AG04449 (cell line): ENCODE data around the gene KLHL21.

Experiments
- CTCF ChIA-PET: fragments of 350-600 bp; formaldehyde crosslinking; extraction: SDS; loops from one replicate; lab custom pipeline; 2021; ENCODE audit warnings: antibody characterized with exemption; lab: Yijun Ruan, JAX
- POLR2A ChIA-PET: fragments of 400-600, 350-600 bp; formaldehyde crosslinking; extraction: SDS; loops from one replicate; lab custom pipeline; 2020; ENCODE audit warnings: antibody characterized with exemption, inconsistent platforms; lab: Yijun Ruan, JAX
- DNase-seq: peaks from one replicate; pipeline ENCODE4 v3.0.0-alpha.2; 2010; ENCODE audit warnings: low read depth, low spot score
- H3K4me3 ChIP-seq: 2 replicates; pipeline ENCODE4 v1.5.1; 2011; ENCODE audit warnings: low read depth, mild to moderate bottlenecking, control low read depth, low read length
- TF ChIP-seq, protein P1 (sequence below): IDR thresholded peaks from one replicate; pipeline ENCODE4 v1.5.1; 2011; ENCODE audit warnings: mild to moderate bottlenecking, moderate library complexity, low read length, control low read depth, inconsistent platforms; ENCODE audit not compliant: insufficient read depth; ENCODE audit errors: missing control alignments

The KLHL21 gene

DNA sequence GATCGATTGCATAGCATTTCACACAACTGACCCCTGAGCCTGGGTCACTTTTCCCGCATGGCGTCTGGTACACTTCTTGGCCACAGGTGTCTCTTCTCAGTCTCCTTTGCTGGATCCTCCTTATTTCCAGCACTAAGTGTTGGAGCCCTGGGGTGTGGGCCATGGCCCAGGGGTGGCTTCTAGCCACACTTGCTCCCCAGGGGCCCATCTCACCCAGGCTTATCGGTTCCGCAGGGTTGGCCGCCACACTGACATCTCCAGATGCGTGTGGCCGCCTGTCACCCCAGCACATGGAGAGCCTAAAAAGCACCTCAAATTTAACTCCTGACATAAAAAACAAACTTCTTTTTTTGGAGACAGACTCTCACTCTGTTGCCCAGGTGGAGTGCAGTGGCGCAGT is 24.4 kb upstream of the KLHL21 start:
- TF ChIP-seq, protein P1, sequence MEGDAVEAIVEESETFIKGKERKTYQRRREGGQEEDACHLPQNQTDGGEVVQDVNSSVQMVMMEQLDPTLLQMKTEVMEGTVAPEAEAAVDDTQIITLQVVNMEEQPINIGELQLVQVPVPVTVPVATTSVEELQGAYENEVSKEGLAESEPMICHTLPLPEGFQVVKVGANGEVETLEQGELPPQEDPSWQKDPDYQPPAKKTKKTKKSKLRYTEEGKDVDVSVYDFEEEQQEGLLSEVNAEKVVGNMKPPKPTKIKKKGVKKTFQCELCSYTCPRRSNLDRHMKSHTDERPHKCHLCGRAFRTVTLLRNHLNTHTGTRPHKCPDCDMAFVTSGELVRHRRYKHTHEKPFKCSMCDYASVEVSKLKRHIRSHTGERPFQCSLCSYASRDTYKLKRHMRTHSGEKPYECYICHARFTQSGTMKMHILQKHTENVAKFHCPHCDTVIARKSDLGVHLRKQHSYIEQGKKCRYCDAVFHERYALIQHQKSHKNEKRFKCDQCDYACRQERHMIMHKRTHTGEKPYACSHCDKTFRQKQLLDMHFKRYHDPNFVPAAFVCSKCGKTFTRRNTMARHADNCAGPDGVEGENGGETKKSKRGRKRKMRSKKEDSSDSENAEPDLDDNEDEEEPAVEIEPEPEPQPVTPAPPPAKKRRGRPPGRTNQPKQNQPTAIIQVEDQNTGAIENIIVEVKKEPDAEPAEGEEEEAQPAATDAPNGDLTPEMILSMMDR, result no peak
- H3K4me3 ChIP-seq, result no peak overlapping the region
- POLR2A ChIA-PET, result no interaction called here
- DNase-seq, result no peak
- CTCF ChIA-PET, result interaction anchor here (1.7 to 3.5 kb wide), 2 partner anchors 19 to 72 kb away, joined by 4 to 17 read pairs; partner anchors contain the start of gene TAS1R1

DNA sequence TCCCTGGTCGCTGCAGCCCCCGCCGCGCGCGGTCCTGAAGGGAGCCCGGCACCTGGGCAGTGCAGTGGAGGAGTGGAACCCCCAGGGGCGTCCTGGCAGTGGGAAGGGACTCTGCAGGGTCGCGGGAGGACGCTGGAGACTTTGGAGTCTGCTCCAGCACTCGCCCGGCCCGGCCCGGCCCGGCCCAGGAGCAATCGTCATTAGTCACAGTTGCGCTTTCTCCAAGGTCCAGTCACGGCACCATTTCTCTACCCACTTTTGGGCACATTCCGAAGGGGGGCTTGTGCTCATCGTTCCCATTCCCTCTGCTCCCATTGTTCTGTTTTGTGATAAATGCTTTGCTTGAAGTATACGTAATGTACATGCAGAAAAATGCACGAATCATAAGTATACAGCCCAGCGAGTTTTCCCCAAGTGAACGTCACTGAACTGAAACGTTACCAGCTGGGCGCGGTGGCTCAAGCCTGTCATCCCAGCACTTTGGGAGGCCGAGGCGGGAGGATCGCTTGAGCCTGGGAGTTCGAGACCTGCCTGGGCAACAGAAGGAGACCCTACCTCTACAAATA is 23.0 kb upstream of the KLHL21 start:
- H3K4me3 ChIP-seq, result peak overlapping the region; percentile 70
- TF ChIP-seq, protein P1, result no peak
- POLR2A ChIA-PET, result no interaction called here
- no peak for DNase-seq
- CTCF ChIA-PET, result interaction anchor here (1.2 to 3.5 kb wide), 3 partner anchors 9 to 71 kb away, joined by 3 to 17 read pairs (median 4); partner anchors contain the start of gene TAS1R1

DNA sequence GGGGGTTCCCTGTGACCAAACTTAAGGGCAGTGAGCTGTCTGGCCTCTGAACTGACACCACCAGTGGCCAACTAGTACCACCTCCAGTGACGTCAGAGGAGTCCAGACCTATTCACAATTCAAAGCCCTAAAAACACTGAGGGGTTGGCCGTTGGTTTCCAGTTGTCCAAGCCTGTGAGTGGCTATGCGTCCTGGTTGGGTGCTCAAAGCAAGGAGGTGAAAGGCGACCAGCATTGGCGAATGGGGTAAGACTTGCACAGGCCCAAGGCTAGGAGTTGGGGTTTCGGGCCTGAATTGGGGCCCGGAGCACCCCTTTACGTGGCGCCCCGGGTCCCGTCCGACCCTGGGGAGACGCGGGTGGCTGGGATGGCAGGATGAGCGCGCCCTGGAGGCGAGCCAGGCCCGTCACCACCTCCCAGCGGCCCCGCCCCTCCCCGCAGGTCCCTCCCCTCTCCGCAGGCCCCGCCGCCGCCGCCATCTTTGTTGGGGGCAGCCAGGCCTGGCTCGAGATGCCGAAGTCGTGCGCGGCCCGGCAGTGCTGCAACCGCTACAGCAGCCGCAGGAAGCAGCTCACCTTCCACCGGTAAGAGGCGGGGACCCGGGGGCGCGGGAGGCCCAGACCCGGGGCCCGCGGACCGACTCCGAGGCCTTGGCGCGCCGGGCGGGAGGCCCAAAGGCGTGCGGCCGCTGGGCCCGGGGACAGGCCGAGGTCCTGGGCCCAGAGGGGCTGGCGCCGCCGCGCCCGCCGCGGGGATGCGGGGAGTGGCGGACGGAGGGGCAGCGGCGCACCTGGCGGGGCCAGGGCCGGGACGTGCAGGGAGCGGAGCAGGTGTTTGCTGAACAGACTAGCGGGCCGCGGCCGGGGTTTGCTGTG is 22.3 kb upstream of the KLHL21 start, which contains the start of gene THAP3:
Gene THAP3 (plus strand): TSS at position 159 of the 874 bp plus-strand sequence. CDS start 351 bp downstream, at position 510.
- ChIA-PET CTCF (interaction anchor here (0.6 to 1.2 kb wide), 3 partner anchors 10 to 503 kb away, joined by 3 read pairs; no protein-coding TSS in a partner anchor), POLR2A (interaction anchor here (0.6 kb wide), 1 partner anchor 9 kb away, joined by 3 read pairs; no protein-coding TSS in a partner anchor)
- DNase-seq, result no peak
- H3K4me3 ChIP-seq, result peak within 1 kb of the TSS; percentile 70
- TF ChIP-seq, protein P1, result no peak

DNA sequence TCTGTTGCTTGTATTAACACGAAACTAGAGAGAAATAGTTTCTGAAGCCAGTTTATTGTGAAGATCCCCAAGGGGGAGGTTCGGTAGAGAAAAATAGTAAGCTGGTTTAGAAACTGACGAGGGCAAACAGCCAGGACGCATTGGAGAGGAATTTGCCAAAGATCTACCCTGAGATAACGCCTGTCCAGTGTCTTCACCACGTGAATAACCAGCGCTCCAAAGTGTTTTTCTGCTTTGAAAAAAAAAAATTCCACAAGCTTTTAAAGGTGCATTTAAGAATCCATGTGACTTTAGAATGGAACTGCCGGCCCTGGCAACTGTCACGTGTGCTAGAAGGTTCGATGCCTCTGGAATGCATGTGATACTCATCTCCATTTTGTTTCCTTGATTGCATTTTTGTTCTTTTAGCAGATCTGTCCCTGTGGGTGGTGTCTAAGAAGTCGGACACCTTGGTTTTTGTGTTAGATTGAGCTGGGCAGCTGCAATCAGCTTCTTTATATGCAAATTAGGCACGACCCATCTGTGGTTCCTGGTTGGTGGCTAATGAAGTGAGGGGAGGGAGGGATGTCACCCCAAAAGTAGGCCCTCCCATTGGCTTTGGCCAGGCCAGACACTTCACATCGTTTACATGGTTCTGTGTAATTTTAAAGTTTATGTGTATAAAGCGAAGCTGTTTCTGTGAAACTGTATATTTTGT is 20.7 kb upstream of the KLHL21 start:
- POLR2A ChIA-PET, result no interaction called here
- TF ChIP-seq, protein P1, result no peak
- CTCF ChIA-PET, result interaction anchor here (1.0 to 1.4 kb wide), 2 partner anchors 23 to 134 kb away, joined by 3 read pairs; no protein-coding TSS in a partner anchor
- no peak for DNase-seq
- H3K4me3 ChIP-seq, result no peak overlapping the region

DNA sequence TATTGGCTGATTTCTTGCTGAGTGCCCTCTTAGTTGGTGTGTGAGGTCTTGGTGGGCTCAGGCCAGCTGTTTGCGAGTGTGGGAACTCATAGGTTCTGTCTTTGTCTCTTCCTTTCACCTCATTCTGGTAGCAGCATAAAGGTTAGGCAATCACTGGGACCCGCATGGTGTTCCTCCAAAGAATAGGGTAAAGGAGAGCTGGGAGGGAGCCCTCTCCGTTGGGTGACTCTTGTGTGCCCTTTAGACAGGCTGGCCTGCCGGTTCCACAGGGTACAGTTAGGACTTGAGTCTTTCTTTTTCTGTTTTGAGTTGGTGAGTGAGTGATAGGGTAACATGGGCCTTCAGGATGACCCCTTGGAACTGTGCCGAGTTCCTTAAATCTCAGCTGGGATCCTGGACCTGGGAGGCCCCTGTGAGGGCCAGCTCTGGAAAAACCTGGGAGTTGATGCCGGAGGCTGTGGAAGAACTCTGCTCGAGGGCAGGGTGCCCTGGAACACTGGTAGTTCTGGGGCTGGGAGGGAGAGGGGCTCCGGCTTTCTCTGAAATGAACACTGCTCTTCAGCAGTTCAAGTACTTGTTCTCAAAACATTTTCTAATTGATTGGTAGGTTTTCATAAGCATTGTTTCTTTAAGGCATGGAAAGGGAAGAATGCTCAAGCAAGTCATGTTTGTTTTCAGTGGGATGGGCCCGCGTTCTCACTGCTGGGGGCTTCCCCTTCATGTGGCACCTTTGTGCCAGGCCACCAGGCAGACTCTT is 19.9 kb upstream of the KLHL21 start:
- POLR2A ChIA-PET, result no interaction called here
- H3K4me3 ChIP-seq, result no peak overlapping the region
- CTCF ChIA-PET, result interaction anchor here (1.4 kb wide), 2 partner anchors 68 to 133 kb away, joined by 3 to 5 read pairs; partner anchors contain the start of genes NOL9 and TAS1R1
- TF ChIP-seq, protein P1, result no peak
- no peak for DNase-seq
